GM19099 (cell line): Measurements from ENCODE around the gene BMERB1.

Experiments used
- POLR2A ChIP-seq: IDR thresholded peaks from 3 replicates; pipeline ENCODE4 v1.6.1; 2011; ENCODE audit warnings: low read depth; ENCODE audit not compliant: insufficient read length; ENCODE audit errors: extremely low read depth

Gene BMERB1

DNA sequence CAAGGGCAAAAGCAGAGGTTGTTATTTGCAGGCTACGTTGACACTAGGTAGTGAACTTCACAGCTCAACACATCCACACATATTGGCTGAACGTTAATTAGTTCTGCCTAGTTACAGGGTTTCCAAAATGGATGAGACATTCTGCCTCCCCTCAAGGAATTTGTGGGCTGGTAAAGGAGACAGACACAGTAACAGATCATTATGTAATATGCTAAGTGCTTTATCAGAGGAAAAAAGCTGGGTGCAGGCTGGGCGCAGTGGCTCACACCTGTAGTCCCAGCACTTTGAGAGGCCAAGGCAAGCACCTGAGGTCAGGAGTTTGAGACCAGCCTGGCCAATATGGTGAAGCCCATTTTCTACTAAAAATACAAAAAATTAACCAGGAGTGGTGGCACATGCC is 26.2 kb downstream of the BMERB1 start:
- no peak for TF ChIP-seq POLR2A

DNA sequence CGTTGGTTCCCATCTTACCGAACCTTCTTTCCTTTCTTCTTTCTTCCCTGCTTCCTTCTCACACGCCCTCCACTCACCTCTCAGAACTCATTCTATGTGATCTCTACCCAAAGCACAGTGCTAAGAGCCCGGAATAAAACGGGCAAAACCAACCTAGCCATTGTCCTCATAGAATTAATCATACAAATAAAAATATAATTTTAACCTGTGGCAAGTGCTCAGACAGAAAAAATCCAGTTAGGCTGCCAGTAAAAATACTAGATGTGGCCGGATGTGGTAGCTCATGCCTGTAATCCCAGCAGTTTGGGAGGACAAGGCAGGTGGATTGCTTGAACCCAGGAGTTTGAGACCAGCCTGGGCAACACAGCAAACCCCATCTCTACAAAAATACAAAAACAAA is 27.0 kb downstream of the BMERB1 start:
- TF ChIP-seq POLR2A, result no peak

DNA sequence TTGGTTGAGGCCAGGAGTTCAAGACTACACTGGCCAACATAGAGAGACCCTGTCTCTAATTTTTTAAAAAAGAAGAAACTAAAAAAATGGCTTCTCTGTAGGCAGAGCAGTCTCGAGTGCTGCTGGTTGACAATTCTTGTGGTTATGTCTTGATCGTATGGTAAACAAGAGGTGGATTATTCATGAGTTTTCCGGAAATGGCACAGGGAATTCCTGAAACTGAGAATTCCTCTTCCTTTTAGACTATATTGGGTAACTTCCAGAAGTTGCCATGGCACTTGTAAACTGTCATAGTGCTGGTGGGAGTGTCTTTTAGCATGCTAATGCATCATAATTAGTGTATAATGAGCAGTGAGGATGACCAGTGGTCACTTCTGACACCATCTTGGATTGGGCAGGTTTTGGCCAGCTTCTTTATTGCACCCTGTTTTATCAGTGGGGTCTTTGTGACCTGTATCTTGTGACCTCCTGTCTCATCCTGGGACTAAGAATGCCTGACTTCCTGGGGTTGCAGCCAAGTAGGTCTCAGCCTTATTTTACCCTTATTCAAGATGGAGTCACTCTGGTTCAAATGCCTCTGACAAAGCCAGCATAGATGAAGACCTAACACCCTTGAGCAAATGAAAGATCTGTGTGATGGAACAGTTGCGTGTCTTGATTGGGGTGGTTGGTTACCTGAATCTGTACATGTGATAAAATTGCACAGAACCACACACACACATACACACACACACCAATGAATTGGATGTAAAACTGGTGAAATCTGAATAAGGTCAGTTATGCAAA is 30.2 kb downstream of the BMERB1 start:
- no peak for TF ChIP-seq POLR2A

DNA sequence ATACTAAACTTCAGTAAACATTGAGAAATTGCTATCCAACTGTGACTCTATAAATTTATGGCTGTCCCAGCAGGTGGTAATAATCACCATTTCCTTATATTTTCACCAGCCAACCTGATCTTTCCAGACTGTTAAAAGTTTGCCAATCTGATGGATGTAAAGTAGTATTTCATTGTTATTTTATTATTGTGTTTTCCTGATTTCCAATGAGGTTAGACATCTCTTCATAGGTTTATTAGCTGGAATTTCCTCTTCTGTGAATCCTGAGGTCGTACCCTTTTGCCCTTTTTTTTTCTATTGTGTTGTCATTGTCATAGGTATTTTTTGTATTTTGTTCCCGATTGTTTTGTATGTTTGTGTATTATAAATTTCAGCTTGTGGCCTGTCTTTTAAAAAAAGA is 31.7 kb downstream of the BMERB1 start:
- no peak for TF ChIP-seq POLR2A

DNA sequence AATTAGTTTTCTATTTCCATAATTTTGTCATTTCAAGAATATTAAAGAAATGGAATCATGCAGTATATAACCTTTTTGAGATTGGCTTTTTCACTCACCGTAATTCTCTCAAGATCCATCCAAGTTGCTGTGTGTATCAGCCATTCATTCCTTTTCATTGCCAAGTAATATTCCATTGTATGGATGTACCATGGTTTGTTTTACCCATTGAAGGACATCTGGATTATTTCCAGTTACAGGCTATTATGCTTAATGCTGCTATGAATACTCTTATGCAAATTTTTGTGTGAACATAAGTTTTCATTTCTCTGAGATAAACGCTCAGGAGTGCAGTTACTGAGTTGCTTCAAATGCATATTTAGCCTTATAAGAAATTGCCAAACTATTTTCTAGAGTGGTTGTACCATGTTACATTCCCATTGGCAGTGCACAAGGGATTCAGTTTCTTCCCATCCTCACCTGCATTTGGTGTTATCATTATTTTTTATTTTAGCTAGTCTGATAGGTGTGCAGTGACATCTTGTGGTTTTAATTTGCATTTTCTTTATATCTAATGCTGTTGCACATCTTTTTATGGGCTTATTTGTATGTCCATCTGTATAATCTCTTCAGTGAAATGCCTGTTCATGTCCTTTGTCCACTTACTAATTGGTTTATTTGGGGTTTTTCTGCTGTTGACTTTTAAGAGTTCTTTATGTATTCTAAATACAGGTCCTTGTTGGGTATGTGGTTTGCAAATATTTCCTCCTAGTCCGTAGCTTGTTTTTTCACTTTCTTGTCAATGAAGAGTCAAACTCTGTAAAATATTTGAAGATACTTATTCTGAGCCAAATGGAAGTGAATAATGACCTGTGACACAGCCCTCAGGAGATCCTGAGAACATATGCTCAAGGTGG is 32.7 kb downstream of the BMERB1 start:
- no peak for TF ChIP-seq POLR2A

DNA sequence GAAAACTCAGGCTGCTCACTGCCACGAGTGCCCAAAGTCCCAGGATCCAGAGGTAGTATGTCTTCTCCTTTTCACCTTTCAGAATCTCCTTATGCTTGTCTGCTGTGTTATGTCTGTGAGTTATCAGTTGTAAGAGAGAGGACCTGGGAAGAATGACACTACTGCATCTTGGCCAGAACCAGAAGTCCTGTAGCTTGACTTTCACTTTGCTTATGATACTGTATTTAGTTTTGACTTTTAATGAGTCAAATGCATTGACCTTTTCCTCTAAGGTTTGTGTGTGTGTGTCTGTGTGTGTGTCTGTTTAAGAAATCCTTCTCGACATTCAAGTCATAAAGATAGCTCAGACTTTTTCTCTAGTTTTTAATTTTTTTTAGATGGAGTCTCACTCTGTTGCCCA is 43.4 kb downstream of the BMERB1 start:
- TF ChIP-seq POLR2A, result no peak

DNA sequence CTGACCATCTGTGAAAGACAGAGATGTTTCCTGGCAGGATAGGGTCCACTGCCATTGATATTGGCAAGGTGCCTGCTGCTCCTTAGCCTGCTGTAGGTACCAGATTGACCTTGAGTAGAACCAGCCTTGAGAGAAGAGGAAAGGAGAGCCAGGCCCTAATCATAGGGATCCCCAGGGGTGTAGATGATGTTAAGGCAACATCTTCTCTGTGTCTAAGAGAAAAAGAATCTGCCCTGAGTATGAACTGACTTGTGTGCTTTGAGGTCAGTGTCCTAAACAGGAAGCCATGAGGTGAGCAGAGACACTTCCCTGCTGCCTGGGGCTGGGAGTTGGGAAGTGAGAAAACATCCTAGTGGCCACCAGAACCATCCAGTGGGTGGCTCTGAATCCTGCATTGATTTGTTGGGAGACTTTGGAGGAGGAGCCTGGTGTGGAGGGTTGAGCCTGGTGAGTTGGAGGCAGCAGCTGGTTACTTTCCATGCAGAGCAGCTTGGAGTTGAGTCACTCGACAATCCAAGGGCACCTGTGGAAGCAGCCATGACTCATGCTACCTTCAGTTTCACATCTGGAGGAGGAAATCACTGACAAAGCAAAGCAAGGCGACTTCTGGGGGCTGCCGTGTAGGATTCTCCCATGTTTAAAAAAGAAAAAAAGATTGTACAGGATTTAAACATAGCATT is 47.8 kb downstream of the BMERB1 start:
- no peak for TF ChIP-seq POLR2A

DNA sequence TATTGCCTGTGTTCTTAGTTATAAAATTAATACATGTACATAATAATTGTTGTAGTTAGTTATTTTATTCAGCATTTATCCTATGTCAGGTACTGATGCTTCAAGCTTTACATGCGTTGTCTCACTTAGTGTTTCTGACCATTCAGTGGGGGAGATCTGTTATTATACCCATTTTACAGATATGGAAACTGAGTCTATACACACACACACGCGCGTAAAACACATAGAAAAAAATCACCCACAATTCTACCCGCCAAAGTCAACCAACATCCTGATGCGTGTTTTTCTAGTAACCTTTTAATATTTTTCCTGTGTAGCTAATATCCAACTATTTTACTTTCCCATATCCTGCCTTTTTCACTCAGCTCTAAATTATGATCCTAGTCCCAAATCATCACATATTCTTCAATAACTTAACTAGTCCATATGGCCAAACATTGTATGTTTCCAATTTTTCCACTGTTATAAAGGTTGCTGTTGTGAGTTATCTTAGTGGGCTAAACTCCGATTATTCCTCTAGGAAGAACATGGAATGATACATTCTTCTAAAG is 48.4 kb downstream of the BMERB1 start:
- TF ChIP-seq POLR2A, result no peak

DNA sequence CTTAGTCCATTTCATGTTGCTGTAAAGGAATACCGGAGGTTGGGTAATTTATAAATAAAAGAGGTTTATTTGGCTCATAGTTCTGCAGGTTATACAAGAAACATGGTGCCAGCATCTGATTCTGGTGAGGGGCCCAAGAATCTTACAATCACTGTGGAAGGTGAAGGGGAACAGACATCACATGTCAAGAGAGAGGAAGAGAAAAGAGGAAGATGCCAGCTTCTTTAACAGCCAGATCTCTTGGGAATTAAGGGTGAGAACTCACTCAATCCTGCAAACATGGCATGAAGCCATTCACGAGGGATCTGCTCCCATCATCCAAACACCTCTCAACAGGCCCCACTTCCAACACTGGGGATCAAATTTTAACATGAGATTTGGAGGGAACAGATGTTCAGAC is 49.5 kb downstream of the BMERB1 start:
- no peak for TF ChIP-seq POLR2A

DNA sequence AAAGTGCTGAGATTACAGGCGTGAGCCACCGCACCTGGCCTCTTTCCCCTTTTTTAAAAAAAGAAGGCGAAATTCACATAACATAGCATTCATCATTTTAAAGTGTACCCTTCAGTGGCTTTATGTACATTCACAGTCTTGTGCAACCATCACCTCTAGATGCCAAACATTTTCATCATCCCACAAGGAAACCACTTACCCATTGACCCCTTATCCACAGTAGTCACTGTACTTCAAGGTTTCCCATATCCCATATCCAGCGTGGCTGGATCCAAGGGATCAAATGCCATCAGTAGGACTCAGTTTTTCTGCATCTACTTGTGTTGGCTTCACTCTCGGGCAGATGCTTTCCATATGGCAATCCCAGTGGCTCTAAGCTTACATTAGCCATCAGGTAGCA is 50.3 kb downstream of the BMERB1 start:
- no peak for TF ChIP-seq POLR2A

DNA sequence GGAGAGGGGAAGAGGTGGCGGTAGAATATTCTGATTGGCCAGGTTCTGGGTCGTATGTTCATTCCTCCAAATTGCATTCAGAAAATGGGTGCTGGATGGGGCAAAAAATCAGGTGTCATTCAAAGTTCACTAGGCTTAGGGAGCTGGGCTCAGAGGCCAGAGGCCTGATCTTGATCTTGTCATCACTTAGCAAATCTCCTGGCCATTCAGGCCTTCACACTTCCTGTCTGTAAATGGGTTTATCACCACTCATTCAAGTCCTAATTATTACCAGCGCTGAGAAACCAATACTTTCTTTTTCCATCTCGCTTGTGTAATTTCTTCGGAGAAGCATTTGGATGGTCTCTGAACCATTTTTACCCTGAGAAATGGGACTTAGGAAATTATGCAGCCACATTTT is 50.8 kb downstream of the BMERB1 start:
- no peak for TF ChIP-seq POLR2A

DNA sequence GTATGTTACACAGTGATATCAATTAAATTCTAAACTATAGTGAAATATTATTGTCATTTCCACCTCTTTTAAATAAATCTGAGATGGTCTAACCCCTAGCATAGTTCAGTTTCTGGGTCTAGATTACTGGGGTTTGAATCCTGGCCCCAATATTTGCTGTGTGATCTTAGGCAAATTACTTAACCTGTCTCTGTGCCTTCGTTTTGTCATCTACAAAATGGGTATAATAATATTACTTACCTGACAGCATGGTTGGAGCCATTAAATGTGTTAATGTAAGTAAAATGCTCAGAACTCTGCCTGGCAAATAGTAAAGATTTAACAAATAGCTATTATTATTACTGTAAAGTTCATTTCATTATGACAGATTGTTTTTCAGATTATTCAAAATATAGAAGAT is 52.3 kb downstream of the BMERB1 start:
- no peak for TF ChIP-seq POLR2A

DNA sequence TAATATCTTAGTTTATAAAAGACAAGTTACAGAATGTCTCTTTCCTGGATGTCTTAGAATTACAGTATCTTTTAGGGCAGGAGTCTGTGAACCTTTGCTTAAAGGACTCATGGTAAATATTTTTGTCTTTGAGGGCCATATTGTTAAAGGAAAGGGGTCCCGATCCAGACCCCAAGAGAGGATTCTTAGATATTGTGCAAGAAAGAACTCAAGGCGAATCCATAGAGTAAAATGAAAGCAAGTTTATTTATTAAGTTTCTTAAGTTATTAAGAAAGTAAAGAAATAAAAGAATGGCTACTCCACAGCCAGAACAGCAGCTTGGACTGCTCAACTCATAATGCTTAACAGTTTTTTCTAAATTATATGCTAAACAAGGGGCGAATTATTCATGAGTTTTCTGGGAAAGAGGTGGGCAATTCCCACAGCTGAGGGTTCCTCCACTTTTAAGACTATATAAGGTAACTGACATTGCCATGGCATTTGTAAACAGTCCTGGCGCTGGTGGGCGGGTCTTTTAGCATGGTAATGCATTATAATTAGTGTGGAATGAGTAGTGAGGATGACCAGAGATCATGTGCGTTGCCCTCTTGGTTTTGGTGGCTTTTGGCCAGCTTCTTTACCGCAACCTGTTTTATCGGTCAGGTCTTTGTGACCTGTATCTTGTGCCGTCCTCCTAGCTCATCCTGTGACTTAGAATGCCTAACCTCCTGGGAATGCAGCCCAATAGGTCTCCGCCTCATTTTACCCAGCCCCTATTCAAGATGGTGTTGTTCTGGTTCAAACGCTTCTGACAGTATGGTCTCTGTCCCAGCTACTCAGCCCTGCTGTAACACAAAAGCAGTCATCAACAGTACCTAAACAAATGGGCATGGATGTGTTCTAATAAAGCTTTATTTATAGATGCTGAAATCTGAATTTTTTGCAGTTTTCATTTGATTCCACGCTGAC is 53.2 kb downstream of the BMERB1 start:
- TF ChIP-seq POLR2A, result no peak

DNA sequence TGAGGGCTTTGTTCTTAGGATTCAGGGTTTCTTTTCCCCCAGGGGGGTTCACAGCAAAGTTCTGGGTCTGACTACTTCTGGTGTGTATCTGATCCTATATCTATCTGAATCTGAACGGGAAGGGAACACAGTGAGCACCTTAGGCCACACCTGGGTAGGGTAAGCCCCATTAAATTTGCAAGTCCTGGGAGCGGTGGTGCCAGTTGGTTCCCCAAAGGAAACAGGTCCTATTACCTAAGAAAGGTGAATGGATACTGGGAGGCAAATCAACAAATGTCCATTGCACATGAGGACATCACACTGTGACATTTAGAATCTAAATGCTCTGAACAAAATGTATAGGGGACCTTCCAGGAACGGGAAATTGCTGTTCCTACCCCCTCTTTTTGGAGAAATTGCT is 54.6 kb downstream of the BMERB1 start:
- no peak for TF ChIP-seq POLR2A
